Ishikawa (cell line): ENCODE measurements around the gene ZDHHC8.

Experiments used
- CEBPB ChIP-seq: IDR thresholded peaks from 2 replicates; pipeline ENCODE4 v1.6.1; 2012
- CREB1 ChIP-seq: IDR thresholded peaks from 2 replicates; pipeline ENCODE4 v1.6.1; 2012; ENCODE audit warnings: low read depth
- EGR1 ChIP-seq: IDR thresholded peaks from 2 replicates; pipeline ENCODE4 v1.6.1; 2012
- EP300 ChIP-seq: IDR thresholded peaks from 2 replicates; pipeline ENCODE4 v1.6.1; 2012; ENCODE audit warnings: borderline replicate concordance
- FOXM1 ChIP-seq: IDR thresholded peaks from 2 replicates; pipeline ENCODE4 v1.6.1; 2012; ENCODE audit warnings: low read depth, borderline replicate concordance
- NFIC ChIP-seq: IDR thresholded peaks from 2 replicates; pipeline ENCODE4 v1.6.1; 2012
- RAD21 ChIP-seq: IDR thresholded peaks from 2 replicates; pipeline ENCODE4 v1.6.1; 2012; ENCODE audit warnings: low read depth
- REST ChIP-seq: IDR thresholded peaks from 2 replicates; pipeline ENCODE4 v1.6.1; 2012; ENCODE audit warnings: low read depth, mild to moderate bottlenecking
- TAF1 ChIP-seq: IDR thresholded peaks from 2 replicates; pipeline ENCODE4 v1.6.1; 2012; ENCODE audit warnings: low read depth, mild to moderate bottlenecking
- TCF12 ChIP-seq: IDR thresholded peaks from 2 replicates; pipeline ENCODE4 v1.6.1; 2012; ENCODE audit warnings: low read depth
- TEAD4 ChIP-seq: IDR thresholded peaks from 2 replicates; pipeline ENCODE4 v1.6.1; 2012
- YY1 ChIP-seq: IDR thresholded peaks from 2 replicates; pipeline ENCODE4 v1.6.1; 2012; ENCODE audit warnings: low read depth
- ZBTB7A ChIP-seq: IDR thresholded peaks from 2 replicates; pipeline ENCODE4 v1.6.1; 2012; ENCODE audit warnings: low read depth
- TF ChIP-seq, protein P1 (sequence below): IDR thresholded peaks from 2 replicates; pipeline ENCODE4 v1.6.1; 2012
- TF ChIP-seq, protein P2 (sequence below): IDR thresholded peaks from 2 replicates; pipeline ENCODE4 v1.6.1; 2012

Gene ZDHHC8

GRCh38 chr22:20145206-20145831 is 13.7 kb downstream of the ZDHHC8 start:
- TF ChIP-seq EP300 (no peak), TAF1 (no peak), CEBPB (no peak), EGR1 (no peak), NFIC (no peak), TCF12 (no peak), ZBTB7A (no peak), FOXM1 (no peak), CREB1 (no peak), YY1 (no peak), REST (no peak), RAD21 (no peak), TEAD4 (no peak)
- TF ChIP-seq, protein P1, sequence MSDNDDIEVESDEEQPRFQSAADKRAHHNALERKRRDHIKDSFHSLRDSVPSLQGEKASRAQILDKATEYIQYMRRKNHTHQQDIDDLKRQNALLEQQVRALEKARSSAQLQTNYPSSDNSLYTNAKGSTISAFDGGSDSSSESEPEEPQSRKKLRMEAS: no peak
- TF ChIP-seq, protein P2, sequence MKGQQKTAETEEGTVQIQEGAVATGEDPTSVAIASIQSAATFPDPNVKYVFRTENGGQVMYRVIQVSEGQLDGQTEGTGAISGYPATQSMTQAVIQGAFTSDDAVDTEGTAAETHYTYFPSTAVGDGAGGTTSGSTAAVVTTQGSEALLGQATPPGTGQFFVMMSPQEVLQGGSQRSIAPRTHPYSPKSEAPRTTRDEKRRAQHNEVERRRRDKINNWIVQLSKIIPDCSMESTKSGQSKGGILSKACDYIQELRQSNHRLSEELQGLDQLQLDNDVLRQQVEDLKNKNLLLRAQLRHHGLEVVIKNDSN: no peak

GRCh38 chr22:20145832-20146223 is 14.2 kb downstream of the ZDHHC8 start:
- TF ChIP-seq EGR1 (no peak), NFIC (no peak)

DNA sequence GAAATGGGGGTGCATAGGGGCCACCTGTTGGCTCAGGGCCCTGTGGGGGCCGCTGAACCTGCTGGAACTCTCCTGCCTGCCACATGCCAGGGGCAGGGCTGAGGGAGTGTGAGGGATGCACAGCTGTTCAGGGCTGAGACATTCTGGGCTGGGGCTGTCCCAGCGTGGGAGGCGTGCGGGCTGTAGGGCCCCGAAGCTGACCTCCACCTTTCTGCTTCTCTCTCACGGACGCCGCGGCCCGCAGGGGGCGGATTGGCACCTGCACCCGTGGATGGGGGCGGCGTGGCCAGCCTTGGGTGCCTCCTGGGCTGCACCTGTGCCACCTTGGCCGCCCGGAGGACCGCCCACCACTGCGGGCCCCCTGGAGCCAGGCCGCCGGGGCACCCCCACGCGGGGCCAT is 15.2 kb downstream of the ZDHHC8 start:
- TF ChIP-seq NFIC (no peak), EP300 (no peak)
- TF ChIP-seq, protein P2: no peak

DNA sequence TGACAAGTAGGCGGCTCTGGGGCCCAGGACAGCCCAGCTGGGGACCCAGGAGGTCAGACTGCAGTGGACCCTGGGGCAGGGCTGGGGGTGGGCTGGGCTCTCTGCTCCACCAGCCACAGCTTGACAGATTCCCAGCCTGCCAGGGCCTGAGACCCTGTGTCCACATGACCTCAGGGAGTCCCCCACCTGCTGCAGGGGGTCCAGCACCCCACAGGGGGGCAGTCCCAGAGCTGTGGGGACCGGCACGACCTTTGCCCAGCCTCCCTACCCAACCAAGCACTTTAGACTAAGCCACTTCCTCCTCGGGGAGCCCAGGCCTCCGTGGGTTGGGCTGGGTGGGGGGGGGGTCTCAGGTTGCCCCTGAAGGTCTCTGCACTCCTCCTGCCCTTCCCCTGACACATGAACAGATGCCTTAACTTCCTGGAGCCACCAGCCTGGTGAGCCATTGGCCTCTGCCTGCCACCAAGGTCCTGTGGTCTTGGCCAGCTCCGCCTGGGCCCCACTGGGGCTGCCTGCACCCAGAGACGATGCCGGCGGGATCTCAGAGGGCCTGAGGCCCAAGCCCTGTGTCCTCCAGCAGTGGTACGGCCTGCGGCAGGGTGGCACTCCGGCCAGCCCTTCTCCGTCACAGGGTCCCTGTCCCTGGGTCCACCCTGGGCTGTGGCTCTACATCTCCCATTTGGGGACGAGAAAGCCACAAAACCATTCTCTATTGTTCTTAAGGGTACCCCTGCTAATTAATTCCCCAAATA is 15.8 kb downstream of the ZDHHC8 start:
- no peak for TF ChIP-seq TCF12

DNA sequence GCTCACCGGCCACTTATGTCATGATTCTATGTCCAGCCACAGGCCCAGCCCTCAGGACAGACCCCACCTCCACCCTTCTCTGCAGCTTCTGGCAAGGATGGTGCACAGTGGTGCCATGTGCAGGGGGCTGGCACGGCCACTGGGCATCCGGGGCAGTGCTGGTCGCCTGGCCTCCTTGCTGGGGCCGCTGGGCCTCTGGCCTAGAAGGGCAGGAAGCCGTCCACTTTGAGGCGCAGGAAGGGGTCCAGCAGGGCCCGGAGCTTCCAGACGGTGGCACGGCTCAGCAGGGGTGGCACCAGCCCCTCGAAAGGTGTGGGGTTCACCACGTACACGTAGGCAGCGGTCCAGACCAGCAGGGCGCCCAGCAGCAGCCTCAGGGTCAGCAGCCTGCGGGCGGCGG is 16.8 kb downstream of the ZDHHC8 start:
- TF ChIP-seq, protein P1: no peak
- no peak for TF ChIP-seq TCF12
- no peak for TF ChIP-seq FOXM1
- TF ChIP-seq, protein P2: no peak
- no peak for TF ChIP-seq CREB1
- TF ChIP-seq CEBPB: no peak
- no peak for TF ChIP-seq TEAD4

GRCh38 chr22:20149257-20150250 is 17.9 kb downstream of the ZDHHC8 start:
- TF ChIP-seq, protein P1: no peak
- no peak for TF ChIP-seq ZBTB7A
- TF ChIP-seq NFIC: no peak
- TF ChIP-seq CREB1: no peak
- no peak for TF ChIP-seq RAD21
- TF ChIP-seq EGR1: no peak
- no peak for TF ChIP-seq FOXM1
- TF ChIP-seq, protein P2: no peak
- no peak for TF ChIP-seq TCF12
- no peak for TF ChIP-seq CEBPB
- no peak for TF ChIP-seq EP300
- TF ChIP-seq TAF1: no peak
- TF ChIP-seq TEAD4: no peak
- no peak for TF ChIP-seq REST
- TF ChIP-seq YY1: no peak
